GM12878 (cell line): Measurements from ENCODE around the gene TXNDC9. TPM values are rescaled to one million over a fixed set of nuclear protein-coding genes. Genes with fewer than 3 reads are reported as not detected.

ENCODE experiments used
- ATAC-seq: fragments of 200-7000 bp; cut with Tn5 transposase; 3 replicates; pipeline ENCODE4 v1.9.1; 2020; ENCODE audit warnings: mild to moderate bottlenecking, moderate library complexity
- BruUV-seq: library from RNA; stranded (reverse); fragments of 400-500 nt; replicated peaks from 2 replicates; lab custom pipeline; 2021; lab: Mats Ljungman, UMichigan
- CTCF ChIA-PET: fragments of 300-600 bp; sonication (Branson Sonifier 250); formaldehyde crosslinking; extraction: SDS; loops from one replicate; lab custom pipeline; 2021; ENCODE audit warnings: inconsistent platforms; lab: Yijun Ruan, JAX
- POLR2A ChIA-PET: fragments of 350-600 bp; formaldehyde crosslinking; extraction: SDS; loops from one replicate; lab custom pipeline; 2021; ENCODE audit warnings: inconsistent platforms; lab: Charles Lee
- RAD21 ChIA-PET: fragments of 300-600 bp; sonication (Branson Sonifier 250); formaldehyde crosslinking; loops from one replicate; lab custom pipeline; 2023; ENCODE audit warnings: antibody characterized with exemption; ENCODE audit not compliant: unreplicated experiment; lab: Charles Lee
- SMC1A ChIA-PET: fragments of 300-600 bp; sonication (Branson Sonifier 250); formaldehyde crosslinking; loops from one replicate; lab custom pipeline; 2023; ENCODE audit not compliant: unreplicated experiment, uncharacterized antibody; lab: Charles Lee
- DNase-seq: peaks from one replicate; pipeline ENCODE4 v3.0.0-alpha.2; 2011; ENCODE audit warnings: low read depth, low spot score
- FAIRE-seq: peaks from 3 replicates; lab custom pipeline; 2011; peaks lifted over from hg19 to GRCh38; lab: Jason Lieb, UNC
- H2AFZ ChIP-seq: 2 replicates; pipeline ENCODE4 v1.6.0; 2011; ENCODE audit warnings: low read depth, low read length, control low read depth; ENCODE audit not compliant: control insufficient read depth
- H3K27ac ChIP-seq: 2 replicates; pipeline ENCODE4 v1.5.1; 2011; ENCODE audit warnings: control low read depth; ENCODE audit not compliant: control insufficient read depth, insufficient read depth
- H3K27me3 ChIP-seq, 2 experiments: replicated peaks in 1 of 2; 2 replicates each; pipeline versions ENCODE4 v1.6.0 to v1.6.1; 2011; ENCODE audit warnings: low read length in 1 of 2; ENCODE audit not compliant: control insufficient read depth in 2 of 2, insufficient read depth in 2 of 2
- H3K36me3 ChIP-seq, 2 experiments: 2 replicates each; pipeline ENCODE4 v1.5.1; 2011; ENCODE audit warnings: low read length in 1 of 2; ENCODE audit not compliant: control insufficient read depth in 2 of 2, insufficient read depth in 2 of 2
- H3K4me1 ChIP-seq: 2 replicates; pipeline ENCODE4 v1.6.1; 2011; ENCODE audit warnings: mild to moderate bottlenecking, low read length, moderate library complexity, mixed read lengths; ENCODE audit not compliant: control insufficient read depth, insufficient read depth
- H3K4me2 ChIP-seq: 2 replicates; pipeline ENCODE4 v1.6.0; 2011; ENCODE audit warnings: control low read depth; ENCODE audit not compliant: control insufficient read depth, insufficient read depth
- H3K4me3 ChIP-seq: fragments of 200-600 bp; sonication (generic); 2 replicates; pipeline ENCODE4 v1.5.1; 2016
- H3K79me2 ChIP-seq: 2 replicates; pipeline ENCODE4 v1.6.0; 2011; ENCODE audit warnings: low read length; ENCODE audit not compliant: control insufficient read depth, insufficient read depth
- H3K9ac ChIP-seq: 2 replicates; pipeline ENCODE4 v1.8.0; 2011; ENCODE audit warnings: low read length, control low read depth, mixed read lengths; ENCODE audit not compliant: control insufficient read depth, insufficient read depth
- H3K9me3 ChIP-seq: replicated peaks from 3 replicates; pipeline ENCODE4 v1.5.1; 2011; ENCODE audit warnings: mild to moderate bottlenecking, low read length; ENCODE audit not compliant: control insufficient read depth, insufficient read depth
- H4K20me1 ChIP-seq: 2 replicates; pipeline ENCODE4 v1.6.0; 2011; ENCODE audit not compliant: control insufficient read depth, insufficient read depth
- ATF7 ChIP-seq: fragments of 450-650 bp; IDR thresholded peaks from 2 replicates; pipeline ENCODE4 v1.6.1; 2016; ENCODE audit warnings: low read depth, mild to moderate bottlenecking
- CHD1 ChIP-seq: IDR thresholded peaks from 2 replicates; pipeline ENCODE4 v1.6.1; 2012; ENCODE audit warnings: low read depth, low read length, improper control_type of control experiment
- CREM ChIP-seq: IDR thresholded peaks from 2 replicates; pipeline ENCODE4 v1.6.1; 2014; ENCODE audit warnings: antibody characterized with exemption, low read depth
- E2F4 ChIP-seq: IDR thresholded peaks from 2 replicates; pipeline ENCODE4 v1.6.1; 2012; ENCODE audit warnings: low read depth, low read length, improper control_type of control experiment
- E2F8 ChIP-seq: fragments of 450-650 bp; IDR thresholded peaks from 2 replicates; pipeline ENCODE4 v1.6.1; 2018; ENCODE audit warnings: mild to moderate bottlenecking, low read depth, moderate library complexity; ENCODE audit not compliant: partially characterized antibody
- PAX8 ChIP-seq: fragments of 450-650 bp; IDR thresholded peaks from 2 replicates; pipeline ENCODE4 v1.6.1; 2017; ENCODE audit warnings: mild to moderate bottlenecking, moderate library complexity
- SKIL ChIP-seq: fragments of 450-650 bp; IDR thresholded peaks from 2 replicates; pipeline ENCODE4 v1.6.1; 2017; ENCODE audit warnings: mild to moderate bottlenecking, low read depth, inconsistent platforms; ENCODE audit not compliant: poor library complexity, severe bottlenecking
- SMAD1 ChIP-seq: fragments of 450-650 bp; IDR thresholded peaks from 2 replicates; pipeline ENCODE4 v1.6.1; 2018; ENCODE audit warnings: mild to moderate bottlenecking, low read depth; ENCODE audit not compliant: partially characterized antibody
- SREBF1 ChIP-seq: IDR thresholded peaks from 2 replicates; pipeline ENCODE4 v1.6.1; 2012; ENCODE audit warnings: mild to moderate bottlenecking, low read length
- SUPT20H ChIP-seq: IDR thresholded peaks from 2 replicates; pipeline ENCODE4 v1.6.1; 2011; ENCODE audit warnings: low read depth, mild to moderate bottlenecking, low read length, moderate library complexity, borderline replicate concordance; ENCODE audit not compliant: control insufficient read depth
- TAF1 ChIP-seq: IDR thresholded peaks from 2 replicates; pipeline ENCODE4 v1.6.1; 2011; ENCODE audit warnings: mild to moderate bottlenecking, low read depth, low read length, borderline replicate concordance
- YBX1 ChIP-seq: fragments of 450-650 bp; IDR thresholded peaks from 2 replicates; pipeline ENCODE4 v1.6.1; 2016; ENCODE audit warnings: antibody characterized with exemption
- WGBS: methylation state at CpG from one replicate; pipeline ENCODE4 v1.1.6; 2016; ENCODE audit warnings: low lambda C conversion rate; ENCODE audit not compliant: insufficient replicate concordance, insufficient coverage; ENCODE audit errors: missing lambda C conversion rate; 5-methylcytosine and 5-hydroxymethylcytosine counted together
- in situ Hi-C: fragments of 300-500 bp; cut with MboI; formaldehyde crosslinking; loops from 9 replicates; pipeline ENCODE4 v1.14.3; 2018; ENCODE audit warnings: mixed read lengths
- intact Hi-C: fragments of 100-400 bp; cut with micrococcal nuclease; formaldehyde crosslinking; loops from one replicate; pipeline ENCODE4 v1.14.2; 2022; ENCODE audit not compliant: unreplicated experiment
- polyA plus RNA-seq, 11 experiments: library from polyadenylated mRNA; depleted of rRNA in 4 of 11; unstranded in 6 of 11; stranded (reverse) in 5 of 11; fragments of >200 nt; fragmentation: Nextera tagmentation in 4 of 11; fragmentation: Illumina TruSeq in 1 of 11; extraction: Ambion mirVana in 4 of 11; extraction: Trizol in 1 of 11; gene quantifications; 1 replicate in 1 of 11; 2 replicates in 10 of 11; pipeline versions ENCODE4 v1.2.1 to v1.2.3, GENCODE V29; 2011 to 2016; ENCODE audit warnings: inconsistent platforms in 2 of 11, missing spikeins in 2 of 11, low read depth in 1 of 11
- total RNA-seq, 4 experiments: library from RNA; depleted of rRNA in 3 of 4; stranded (reverse); fragments of >200 nt in 3 of 4; fragmentation: Illumina TruSeq in 1 of 4; extraction: Trizol in 1 of 4; gene quantifications; 2 replicates each; pipeline versions ENCODE4 v1.2.1 to v1.2.3, GENCODE V29; 2013 to 2021
- TF ChIP-seq, protein P1 (sequence below): fragments of 450-650 bp; IDR thresholded peaks from 2 replicates; pipeline ENCODE4 v1.6.1; 2016; ENCODE audit warnings: mild to moderate bottlenecking

Gene TXNDC9
- total and polyA plus RNA-seq, 10 of the 15 experiments (the other 5 are each of a cell fraction or from before 2014, with no cell fraction given) = 27.0 to 170 (median 50.9) TPM

DNA sequence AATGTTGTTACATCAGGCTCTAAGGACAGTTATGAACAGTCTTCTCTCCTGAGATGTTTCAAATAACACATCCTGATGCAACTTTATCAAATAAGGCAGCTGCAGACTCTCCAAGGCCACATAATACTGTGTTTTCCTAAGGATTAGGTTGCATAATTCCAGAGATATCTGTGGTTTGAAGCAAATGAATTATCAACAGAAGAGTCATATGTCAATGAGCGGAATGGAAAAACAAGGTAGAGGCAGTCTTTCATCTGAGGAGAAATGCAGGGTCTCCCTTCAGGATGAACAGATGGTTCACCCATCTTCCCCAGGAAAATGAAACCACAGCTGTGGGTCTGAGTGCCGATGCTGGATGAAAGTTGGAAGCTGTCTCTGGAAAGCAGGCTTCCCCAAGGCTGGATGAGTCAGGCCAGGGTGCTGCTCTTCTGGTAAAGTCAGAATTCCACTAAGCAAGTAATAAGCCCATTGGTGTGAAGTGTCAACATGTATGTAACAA is 57.3 kb downstream of the TXNDC9 start:
- no TSS peak for BruUV-seq

More for the DNA sequence above, 57.3 kb downstream of the TXNDC9 start:
- TF ChIP-seq CHD1 = no peak
- TF ChIP-seq, protein P1, sequence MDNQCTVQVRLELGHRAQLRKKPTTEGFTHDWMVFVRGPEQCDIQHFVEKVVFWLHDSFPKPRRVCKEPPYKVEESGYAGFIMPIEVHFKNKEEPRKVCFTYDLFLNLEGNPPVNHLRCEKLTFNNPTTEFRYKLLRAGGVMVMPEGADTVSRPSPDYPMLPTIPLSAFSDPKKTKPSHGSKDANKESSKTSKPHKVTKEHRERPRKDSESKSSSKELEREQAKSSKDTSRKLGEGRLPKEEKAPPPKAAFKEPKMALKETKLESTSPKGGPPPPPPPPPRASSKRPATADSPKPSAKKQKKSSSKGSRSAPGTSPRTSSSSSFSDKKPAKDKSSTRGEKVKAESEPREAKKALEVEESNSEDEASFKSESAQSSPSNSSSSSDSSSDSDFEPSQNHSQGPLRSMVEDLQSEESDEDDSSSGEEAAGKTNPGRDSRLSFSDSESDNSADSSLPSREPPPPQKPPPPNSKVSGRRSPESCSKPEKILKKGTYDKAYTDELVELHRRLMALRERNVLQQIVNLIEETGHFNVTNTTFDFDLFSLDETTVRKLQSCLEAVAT = no peak
- no peak for TF ChIP-seq SMAD1
- TF ChIP-seq E2F4 = no peak
- no peak for TF ChIP-seq E2F8
- no peak for TF ChIP-seq ATF7
- no peak for TF ChIP-seq PAX8
- TF ChIP-seq SREBF1 = no peak
- TF ChIP-seq SUPT20H = no peak
- TF ChIP-seq CREM = no peak
- TF ChIP-seq SKIL = no peak
- no peak for TF ChIP-seq TAF1
- TF ChIP-seq YBX1 = no peak
- Histone ChIP-seq H3K4me1 (no peaks in the 10 kb centered on the region), H3K79me2 (no peaks in the 10 kb centered on the region), H3K4me3 (no peak overlapping the region), H3K27ac (no peak overlapping the region), H3K4me2 (no peak overlapping the region), H3K9ac (no peak overlapping the region), H2AFZ (no peak overlapping the region), H3K36me3 (no peaks in the 10 kb centered on the region), H3K27me3 (no peaks in the 10 kb centered on the region), H3K9me3 (no peaks in the 10 kb centered on the region), H4K20me1 (no peaks in the 10 kb centered on the region)
- WGBS = 50% methylated on average over 2 of the region's 2 CpGs
- POLR2A ChIA-PET = interaction anchor here (0.6 kb wide), 1 partner anchor 32 kb away, joined by 3 read pairs; no protein-coding TSS in a partner anchor
- RAD21 ChIA-PET = no interaction called here
- no peak for DNase-seq
- in situ Hi-C loops (no loop called here), intact Hi-C loops (no loop called here)
- SMC1A ChIA-PET = no interaction called here
- FAIRE-seq = no peak
- no peak for ATAC-seq
- CTCF ChIA-PET = no interaction called here
